Measurements from ENCODE around the gene FAM168A.

GRCh38 chr11:73382183-73382582, 215.7 kb downstream of the FAM168A start:
- TF ChIP-seq CTCF (conservative IDR thresholded peaks at IDR 0.05; ENCODE audit: low read length) (no peak), EZH2phosphoT487 (IDR thresholded peaks at IDR 0.05; ENCODE audit: borderline replicate concordance, low read depth, low read length) (no peak)
